Smooth muscle cell (in vitro differentiated cells): ENCODE measurements around the gene AMOTL2. TPM values are rescaled to one million over a fixed set of nuclear protein-coding genes. Genes with fewer than 3 reads are reported as not detected.

Experiments
- DNase-seq: peaks from one replicate; lab custom pipeline; 2025; ENCODE audit not compliant: unreplicated experiment; lab: John Stamatoyannopoulos, UW
- H2AFZ ChIP-seq: fragments of 200-600 bp; sonication (generic); 2 replicates; pipeline ENCODE4 v1.6.0; 2016; ENCODE audit warnings: antibody characterized with exemption, low read depth, mild to moderate bottlenecking
- H3F3A ChIP-seq: fragments of 200-600 bp; sonication (generic); 2 replicates; pipeline ENCODE4 v1.6.0; 2017; ENCODE audit warnings: antibody characterized with exemption, low read depth
- H3K27ac ChIP-seq: fragments of 200-600 bp; sonication (generic); 2 replicates; pipeline ENCODE4 v1.5.1; 2016; ENCODE audit warnings: low read depth, mild to moderate bottlenecking
- H3K27me3 ChIP-seq: fragments of 200-600 bp; sonication (generic); 2 replicates; pipeline ENCODE4 v1.6.1; 2016; ENCODE audit warnings: low read depth, mild to moderate bottlenecking
- H3K36me3 ChIP-seq: fragments of 200-600 bp; sonication (generic); 2 replicates; pipeline ENCODE4 v1.5.1; 2016; ENCODE audit warnings: low read depth
- H3K4me1 ChIP-seq: fragments of 200-600 bp; sonication (generic); 2 replicates; pipeline ENCODE4 v1.5.1; 2016; ENCODE audit warnings: low read depth
- H3K4me2 ChIP-seq: fragments of 200-600 bp; sonication (generic); 2 replicates; pipeline ENCODE4 v1.6.0; 2016; ENCODE audit warnings: mild to moderate bottlenecking
- H3K4me3 ChIP-seq: fragments of 200-600 bp; sonication (generic); 2 replicates; pipeline ENCODE4 v1.5.1; 2016; ENCODE audit warnings: mild to moderate bottlenecking
- H3K79me2 ChIP-seq: fragments of 200-600 bp; sonication (generic); 2 replicates; pipeline ENCODE4 v1.6.0; 2016; ENCODE audit warnings: low read depth, mild to moderate bottlenecking
- H3K9ac ChIP-seq: fragments of 200-600 bp; sonication (generic); 2 replicates; pipeline ENCODE4 v1.6.0; 2016; ENCODE audit warnings: low read depth
- H3K9me3 ChIP-seq: fragments of 200-600 bp; sonication (generic); replicated peaks from 2 replicates; pipeline ENCODE4 v1.5.1; 2016; ENCODE audit warnings: low read depth
- H4K20me1 ChIP-seq: fragments of 200-600 bp; sonication (generic); 2 replicates; pipeline ENCODE4 v1.6.0; 2016; ENCODE audit warnings: low read depth
- WGBS: methylation state at CpG from one replicate; pipeline ENCODE4 v1.1.7; 2016; ENCODE audit warnings: low lambda C conversion rate; 5-methylcytosine and 5-hydroxymethylcytosine counted together
- polyA plus RNA-seq: library from polyadenylated mRNA; unstranded; fragments of >200 nt; fragmentation: Nextera tagmentation; extraction: Ambion mirVana; gene quantifications from 2 replicates; pipeline ENCODE4 v1.2.1, GENCODE V29; 2016
- total RNA-seq: library from RNA; depleted of rRNA; stranded (reverse); fragments of >200 nt; gene quantifications from 2 replicates; pipeline ENCODE4 v1.2.3, GENCODE V29; 2014
- TF ChIP-seq, protein P1 (sequence below): fragments of 200-600 bp; sonication (generic); IDR thresholded peaks from 2 replicates; pipeline ENCODE4 v1.5.1; 2017; ENCODE audit warnings: borderline replicate concordance, mild to moderate bottlenecking, antibody characterized with exemption; ENCODE audit not compliant: insufficient read depth, poor library complexity, severe bottlenecking

AMOTL2 gene
- total and polyA plus RNA-seq, 2 experiments from 2014 or later, result 109 to 114 TPM

GRCh38 chr3:134337511-134338200 is 36.6 kb downstream of the AMOTL2 start:
- Histone ChIP-seq H3K9ac (no peak overlapping the region), H3K27me3 (no peaks in the 10 kb centered on the region), H4K20me1 (no peaks in the 10 kb centered on the region), H3K27ac (no peak overlapping the region), H3K4me2 (no peak overlapping the region), H3F3A (peaks cover 32% of the 10 kb centered on the region), H3K9me3 (no peaks in the 10 kb centered on the region), H3K79me2 (no peaks in the 10 kb centered on the region), H3K4me3 (no peak overlapping the region), H2AFZ (no peak overlapping the region), H3K4me1 (peaks cover 31% of the 10 kb centered on the region), H3K36me3 (no peaks in the 10 kb centered on the region)
- 86% methylated on average over 3 of the region's 3 CpGs for WGBS
- DNase-seq, result no peak
- TF ChIP-seq, protein P1, sequence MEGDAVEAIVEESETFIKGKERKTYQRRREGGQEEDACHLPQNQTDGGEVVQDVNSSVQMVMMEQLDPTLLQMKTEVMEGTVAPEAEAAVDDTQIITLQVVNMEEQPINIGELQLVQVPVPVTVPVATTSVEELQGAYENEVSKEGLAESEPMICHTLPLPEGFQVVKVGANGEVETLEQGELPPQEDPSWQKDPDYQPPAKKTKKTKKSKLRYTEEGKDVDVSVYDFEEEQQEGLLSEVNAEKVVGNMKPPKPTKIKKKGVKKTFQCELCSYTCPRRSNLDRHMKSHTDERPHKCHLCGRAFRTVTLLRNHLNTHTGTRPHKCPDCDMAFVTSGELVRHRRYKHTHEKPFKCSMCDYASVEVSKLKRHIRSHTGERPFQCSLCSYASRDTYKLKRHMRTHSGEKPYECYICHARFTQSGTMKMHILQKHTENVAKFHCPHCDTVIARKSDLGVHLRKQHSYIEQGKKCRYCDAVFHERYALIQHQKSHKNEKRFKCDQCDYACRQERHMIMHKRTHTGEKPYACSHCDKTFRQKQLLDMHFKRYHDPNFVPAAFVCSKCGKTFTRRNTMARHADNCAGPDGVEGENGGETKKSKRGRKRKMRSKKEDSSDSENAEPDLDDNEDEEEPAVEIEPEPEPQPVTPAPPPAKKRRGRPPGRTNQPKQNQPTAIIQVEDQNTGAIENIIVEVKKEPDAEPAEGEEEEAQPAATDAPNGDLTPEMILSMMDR, result no peak

- no peak for DNase-seq
- no peaks in the 10 kb centered on the region for H3K27me3 ChIP-seq
- H4K20me1 ChIP-seq, result no peaks in the 10 kb centered on the region
- no peak overlapping the region for H2AFZ ChIP-seq
- H3F3A ChIP-seq, result peaks cover 37% of the 10 kb centered on the region
- no peaks in the 10 kb centered on the region for H3K79me2 ChIP-seq
- no peak overlapping the region for H3K4me2 ChIP-seq
- H3K27ac ChIP-seq, result no peak overlapping the region
- no peaks in the 10 kb centered on the region for H3K36me3 ChIP-seq
- H3K9ac ChIP-seq, result no peak overlapping the region
- TF ChIP-seq, protein P1, result no peak
- 95% methylated on average over 7 of the region's 8 CpGs for WGBS
- peaks cover 37% of the 10 kb centered on the region for H3K4me1 ChIP-seq
- no peak overlapping the region for H3K4me3 ChIP-seq
- no peaks in the 10 kb centered on the region for H3K9me3 ChIP-seq
Observed at GRCh38 chr3:134337071-134337482, 37.2 kb downstream of the AMOTL2 start.

DNA sequence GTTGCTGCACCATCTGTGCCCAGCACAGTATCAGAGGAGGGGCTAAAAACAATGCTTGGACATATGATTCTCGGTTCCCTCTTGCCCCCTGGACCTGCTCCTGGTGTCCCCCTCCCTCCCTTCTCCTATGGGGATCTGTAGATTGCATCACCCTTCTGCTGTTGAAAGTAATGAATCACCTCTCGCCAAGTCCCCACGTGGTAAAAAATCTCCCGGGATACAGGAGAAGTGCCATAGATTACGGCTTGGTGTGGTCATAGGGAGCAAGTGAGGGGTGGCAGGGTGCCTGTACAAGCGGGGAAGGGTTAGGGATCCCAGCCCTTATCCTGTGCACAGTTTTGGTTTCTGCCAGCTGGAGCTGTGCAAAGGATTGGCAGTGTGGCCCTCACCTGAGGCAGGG is 37.7 kb downstream of the AMOTL2 start:
- H3K4me2 ChIP-seq, result no peak overlapping the region
- TF ChIP-seq, protein P1, result no peak
- DNase-seq, result no peak

DNA sequence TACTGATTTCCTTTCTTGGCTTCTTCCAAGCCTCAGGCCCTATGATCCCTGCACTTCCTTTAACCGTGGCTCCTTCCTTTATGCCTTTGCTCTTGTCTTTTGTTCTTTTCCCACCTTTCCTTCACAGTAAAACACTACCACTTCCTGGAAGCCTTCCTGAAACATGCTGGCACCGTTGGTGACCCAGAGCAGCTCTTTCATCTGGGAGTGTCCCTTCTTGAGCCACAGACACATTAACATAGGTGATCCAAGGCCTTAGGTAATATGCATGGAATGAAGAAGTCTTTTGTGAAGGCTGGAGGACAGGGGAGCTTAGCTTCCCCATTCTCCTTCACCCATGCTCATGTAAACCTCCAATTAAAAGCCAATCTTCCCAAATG is 39.4 kb downstream of the AMOTL2 start:
- H3K4me1 ChIP-seq, result peaks cover 52% of the 10 kb centered on the region
- no peaks in the 10 kb centered on the region for H3K79me2 ChIP-seq
- H3K9me3 ChIP-seq, result no peaks in the 10 kb centered on the region
- H2AFZ ChIP-seq, result no peak overlapping the region
- no peak overlapping the region for H3K4me2 ChIP-seq
- H3K27me3 ChIP-seq, result no peaks in the 10 kb centered on the region
- no peaks in the 10 kb centered on the region for H3K36me3 ChIP-seq
- H4K20me1 ChIP-seq, result no peaks in the 10 kb centered on the region
- TF ChIP-seq, protein P1, result no peak
- peak overlapping the region; percentile 70 for H3K27ac ChIP-seq
- H3F3A ChIP-seq, result peaks cover 32% of the 10 kb centered on the region
- 49% methylated on average over 2 of the region's 2 CpGs for WGBS
- H3K4me3 ChIP-seq, result no peak overlapping the region
- no peak for DNase-seq
- H3K9ac ChIP-seq, result no peak overlapping the region

More for the DNA sequence above, 37.7 kb downstream of the AMOTL2 start:
- no peak overlapping the region for H2AFZ ChIP-seq
- no peaks in the 10 kb centered on the region for H3K79me2 ChIP-seq
- H3K36me3 ChIP-seq, result no peaks in the 10 kb centered on the region
- H3K4me3 ChIP-seq, result no peak overlapping the region
- 30% methylated on average over 6 of the region's 6 CpGs for WGBS
- peaks cover 42% of the 10 kb centered on the region for H3K4me1 ChIP-seq
- no peak overlapping the region for H3K9ac ChIP-seq
- peaks cover 40% of the 10 kb centered on the region for H3F3A ChIP-seq
- H3K9me3 ChIP-seq, result no peaks in the 10 kb centered on the region
- H3K27me3 ChIP-seq, result no peaks in the 10 kb centered on the region
- peak overlapping the region; percentile 24 for H3K27ac ChIP-seq
- no peaks in the 10 kb centered on the region for H4K20me1 ChIP-seq
